ENCODE results near the gene CPNE1.
"Not testable (repeated sequence)": the region's sequence is repeated elsewhere in the genome, so short reads cannot be mapped to it uniquely, and the experiment has no call there.

CPNE1 gene

GRCh38 chr20:35698298-35699126, 33.8 kb upstream of the CPNE1 start:
- DNase-seq: no peak

- no peak for DNase-seq
Observed at GRCh38 chr20:35697696-35698297, 33.1 kb upstream of the CPNE1 start.

- DNase-seq: no peak
Observed at GRCh38 chr20:35695978-35696377, 31.3 kb upstream of the CPNE1 start.

GRCh38 chr20:35695245-35695749, 30.6 kb upstream of the CPNE1 start:
- no peak for DNase-seq

GRCh38 chr20:35690265-35690664, 25.6 kb upstream of the CPNE1 start:
- no peak for DNase-seq

GRCh38 chr20:35686872-35687271, 22.2 kb upstream of the CPNE1 start:
- not testable (repeated sequence) for DNase-seq

- DNase-seq: not testable (repeated sequence)
Observed at GRCh38 chr20:35685368-35685767, 20.7 kb upstream of the CPNE1 start.

GRCh38 chr20:35681960-35682359, 17.3 kb upstream of the CPNE1 start:
- DNase-seq: no peak

GRCh38 chr20:35680452-35681183, 15.9 kb upstream of the CPNE1 start:
- DNase-seq: no peak

- DNase-seq: no peak
Observed at GRCh38 chr20:35674921-35675320, 10.2 kb upstream of the CPNE1 start.

GRCh38 chr20:35673884-35674283, 9.2 kb upstream of the CPNE1 start:
- DNase-seq: no peak

- no peak for DNase-seq
Observed at GRCh38 chr20:35669681-35670080, 5.0 kb upstream of the CPNE1 start.

GRCh38 chr20:35669221-35669620, 4.5 kb upstream of the CPNE1 start:
- DNase-seq: no peak

GRCh38 chr20:35665949-35666288, 1.2 kb upstream of the CPNE1 start:
- DNase-seq: no peak

- peak; percentile 22 for DNase-seq
Observed at GRCh38 chr20:35663516-35664465, 909 bp downstream of the CPNE1 start.

- no peak for DNase-seq
Observed at GRCh38 chr20:35662551-35662950, 2.1 kb downstream of the CPNE1 start.

GRCh38 chr20:35661908-35662307, 2.8 kb downstream of the CPNE1 start:
- DNase-seq: no peak

GRCh38 chr20:35661053-35661452, 3.6 kb downstream of the CPNE1 start:
- DNase-seq: peak; percentile 15

- no peak for DNase-seq
Observed at GRCh38 chr20:35660122-35660937, 4.4 kb downstream of the CPNE1 start.

- no peak for DNase-seq
Observed at GRCh38 chr20:35657271-35657670, 7.4 kb downstream of the CPNE1 start.

- no peak for DNase-seq
Observed at GRCh38 chr20:35654415-35654814, 10.3 kb downstream of the CPNE1 start.
